ENCODE measurements around the gene CDKN2A. TPM values are rescaled to one million over a fixed set of nuclear protein-coding genes. Genes with fewer than 3 reads are reported as not detected.

The CDKN2A gene
- total and polyA plus RNA-seq, 4 donors, result 0.11 to 0.80 (median 0.40) TPM; not detected in 1

GRCh38 chr9:22008717-22009505 is 14.7 kb upstream of the CDKN2A start, which contains the start of gene CDKN2B:
TSS of gene CDKN2B (minus strand) at chr9:22009305. CDS start at chr9:22008953, 352 bp downstream.
- DNase-seq (ENCODE audit: low read depth in 4 of 6, low spot score in 6 of 6), result peak in 5 of 6 donors; percentile 50 to 94 (median 78)
- peaks cover 18% of the 10 kb centered on the region for H3K4me1 ChIP-seq (ENCODE audit: control insufficient read depth, insufficient read depth, low read length)
- no peaks in the 10 kb centered on the region for H3K9me3 ChIP-seq (ENCODE audit: control insufficient read depth, insufficient read depth, low read length)
- WGBS (ENCODE audit: insufficient coverage), result 0% methylated on average over 86 of the region's 86 CpGs
- H3K36me3 ChIP-seq (ENCODE audit: control insufficient read depth, insufficient read depth, low read length), result no peaks in the 10 kb centered on the region
- peak within 1 kb of the TSS; percentile 12 for H3K27ac ChIP-seq (ENCODE audit: low read depth, low read length)
- H3K4me3 ChIP-seq (ENCODE audit: low read depth, low read length), result peak within 1 kb of the TSS; percentile 66
- H3K27me3 ChIP-seq (ENCODE audit: control insufficient read depth, insufficient read depth, low read length), result peaks cover 84% of the 10 kb centered on the region

GRCh38 chr9:22008384-22008716 is 14.2 kb upstream of the CDKN2A start:
- peak in 1 of 6 donors; percentile 59 for DNase-seq (ENCODE audit: low read depth in 4 of 6, low spot score in 6 of 6)
- no peak overlapping the region for H3K4me3 ChIP-seq (ENCODE audit: low read depth, low read length)
- H3K36me3 ChIP-seq (ENCODE audit: control insufficient read depth, insufficient read depth, low read length), result no peaks in the 10 kb centered on the region
- no peaks in the 10 kb centered on the region for H3K9me3 ChIP-seq (ENCODE audit: control insufficient read depth, insufficient read depth, low read length)
- peaks cover 18% of the 10 kb centered on the region for H3K4me1 ChIP-seq (ENCODE audit: control insufficient read depth, insufficient read depth, low read length)
- 0% methylated on average over 7 of the region's 8 CpGs for WGBS (ENCODE audit: insufficient coverage)
- H3K27ac ChIP-seq (ENCODE audit: low read depth, low read length), result no peak overlapping the region
- peaks cover 89% of the 10 kb centered on the region for H3K27me3 ChIP-seq (ENCODE audit: control insufficient read depth, insufficient read depth, low read length)

GRCh38 chr9:22005702-22006606 is 11.8 kb upstream of the CDKN2A start:
- no peak for DNase-seq (ENCODE audit: low read depth in 4 of 6, low spot score in 6 of 6)
- Histone ChIP-seq H3K9me3 (ENCODE audit: control insufficient read depth, insufficient read depth, low read length) (no peaks in the 10 kb centered on the region), H3K4me1 (ENCODE audit: control insufficient read depth, insufficient read depth, low read length) (peaks cover 18% of the 10 kb centered on the region), H3K27me3 (ENCODE audit: control insufficient read depth, insufficient read depth, low read length) (peaks cover 91% of the 10 kb centered on the region), H3K4me3 (ENCODE audit: low read depth, low read length) (no peak overlapping the region), H3K27ac (ENCODE audit: low read depth, low read length) (no peak overlapping the region), H3K36me3 (ENCODE audit: control insufficient read depth, insufficient read depth, low read length) (no peaks in the 10 kb centered on the region)
- WGBS (ENCODE audit: insufficient coverage), result 3% methylated on average over 40 of the region's 44 CpGs

GRCh38 chr9:22005021-22005701 is 11.0 kb upstream of the CDKN2A start:
- Histone ChIP-seq H3K9me3 (ENCODE audit: control insufficient read depth, insufficient read depth, low read length) (no peaks in the 10 kb centered on the region), H3K27me3 (ENCODE audit: control insufficient read depth, insufficient read depth, low read length) (peaks cover 90% of the 10 kb centered on the region), H3K27ac (ENCODE audit: low read depth, low read length) (no peak overlapping the region), H3K4me3 (ENCODE audit: low read depth, low read length) (no peak overlapping the region), H3K36me3 (ENCODE audit: control insufficient read depth, insufficient read depth, low read length) (no peaks in the 10 kb centered on the region), H3K4me1 (ENCODE audit: control insufficient read depth, insufficient read depth, low read length) (peaks cover 18% of the 10 kb centered on the region)
- peak in 1 of 6 donors; percentile 53 for DNase-seq (ENCODE audit: low read depth in 4 of 6, low spot score in 6 of 6)
- WGBS (ENCODE audit: insufficient coverage), result 8% methylated on average over 22 of the region's 25 CpGs

- no peak overlapping the region for H3K4me3 ChIP-seq (ENCODE audit: low read depth, low read length)
- peaks cover 75% of the 10 kb centered on the region for H3K27me3 ChIP-seq (ENCODE audit: control insufficient read depth, insufficient read depth, low read length)
- no peak overlapping the region for H3K27ac ChIP-seq (ENCODE audit: low read depth, low read length)
- H3K9me3 ChIP-seq (ENCODE audit: control insufficient read depth, insufficient read depth, low read length), result no peaks in the 10 kb centered on the region
- peaks cover 7% of the 10 kb centered on the region for H3K4me1 ChIP-seq (ENCODE audit: control insufficient read depth, insufficient read depth, low read length)
- DNase-seq (ENCODE audit: low read depth in 4 of 6, low spot score in 6 of 6), result no peak
- WGBS (ENCODE audit: insufficient coverage), result no CpG with 5 or more reads among the region's 1 CpG
- H3K36me3 ChIP-seq (ENCODE audit: control insufficient read depth, insufficient read depth, low read length), result no peaks in the 10 kb centered on the region
Observed at GRCh38 chr9:22002038-22002437, 7.8 kb upstream of the CDKN2A start.

- H3K9me3 ChIP-seq (ENCODE audit: control insufficient read depth, insufficient read depth, low read length), result peaks cover 1% of the 10 kb centered on the region
- peaks cover 79% of the 10 kb centered on the region for H3K27me3 ChIP-seq (ENCODE audit: control insufficient read depth, insufficient read depth, low read length)
- DNase-seq (ENCODE audit: low read depth in 4 of 6, low spot score in 6 of 6), result no peak
- peaks cover 26% of the 10 kb centered on the region for H3K4me1 ChIP-seq (ENCODE audit: control insufficient read depth, insufficient read depth, low read length)
- no peak overlapping the region for H3K27ac ChIP-seq (ENCODE audit: low read depth, low read length)
- H3K4me3 ChIP-seq (ENCODE audit: low read depth, low read length), result no peak overlapping the region
- H3K36me3 ChIP-seq (ENCODE audit: control insufficient read depth, insufficient read depth, low read length), result no peaks in the 10 kb centered on the region
- no CpG with 5 or more reads among the region's 2 CpGs for WGBS (ENCODE audit: insufficient coverage)
Observed at GRCh38 chr9:21998026-21998425, 3.8 kb upstream of the CDKN2A start.

GRCh38 chr9:21997480-21997879 is 3.3 kb upstream of the CDKN2A start:
- no peak for DNase-seq (ENCODE audit: low read depth in 4 of 6, low spot score in 6 of 6)
- Histone ChIP-seq H3K9me3 (ENCODE audit: control insufficient read depth, insufficient read depth, low read length) (peaks cover 1% of the 10 kb centered on the region), H3K27ac (ENCODE audit: low read depth, low read length) (no peak overlapping the region), H3K4me3 (ENCODE audit: low read depth, low read length) (no peak overlapping the region), H3K4me1 (ENCODE audit: control insufficient read depth, insufficient read depth, low read length) (peaks cover 26% of the 10 kb centered on the region), H3K27me3 (ENCODE audit: control insufficient read depth, insufficient read depth, low read length) (peaks cover 78% of the 10 kb centered on the region), H3K36me3 (ENCODE audit: control insufficient read depth, insufficient read depth, low read length) (no peaks in the 10 kb centered on the region)
- no CpG with 5 or more reads among the region's 1 CpG for WGBS (ENCODE audit: insufficient coverage)

GRCh38 chr9:21996858-21997257 is 2.7 kb upstream of the CDKN2A start:
- no peak for DNase-seq (ENCODE audit: low read depth in 4 of 6, low spot score in 6 of 6)
- peaks cover 1% of the 10 kb centered on the region for H3K9me3 ChIP-seq (ENCODE audit: control insufficient read depth, insufficient read depth, low read length)
- no peak overlapping the region for H3K4me3 ChIP-seq (ENCODE audit: low read depth, low read length)
- H3K27me3 ChIP-seq (ENCODE audit: control insufficient read depth, insufficient read depth, low read length), result peaks cover 75% of the 10 kb centered on the region
- no peaks in the 10 kb centered on the region for H3K36me3 ChIP-seq (ENCODE audit: control insufficient read depth, insufficient read depth, low read length)
- H3K27ac ChIP-seq (ENCODE audit: low read depth, low read length), result no peak overlapping the region
- WGBS (ENCODE audit: insufficient coverage), result no CpG with 5 or more reads among the region's 5 CpGs
- H3K4me1 ChIP-seq (ENCODE audit: control insufficient read depth, insufficient read depth, low read length), result peaks cover 26% of the 10 kb centered on the region

GRCh38 chr9:21996438-21996837 is 2.2 kb upstream of the CDKN2A start:
- H3K27me3 ChIP-seq (ENCODE audit: control insufficient read depth, insufficient read depth, low read length), result peaks cover 74% of the 10 kb centered on the region
- peaks cover 1% of the 10 kb centered on the region for H3K9me3 ChIP-seq (ENCODE audit: control insufficient read depth, insufficient read depth, low read length)
- no peak for DNase-seq (ENCODE audit: low read depth in 4 of 6, low spot score in 6 of 6)
- WGBS (ENCODE audit: insufficient coverage), result 31% methylated on average over 4 of the region's 9 CpGs
- H3K27ac ChIP-seq (ENCODE audit: low read depth, low read length), result no peak overlapping the region
- H3K36me3 ChIP-seq (ENCODE audit: control insufficient read depth, insufficient read depth, low read length), result no peaks in the 10 kb centered on the region
- peaks cover 26% of the 10 kb centered on the region for H3K4me1 ChIP-seq (ENCODE audit: control insufficient read depth, insufficient read depth, low read length)
- H3K4me3 ChIP-seq (ENCODE audit: low read depth, low read length), result no peak overlapping the region

All from spinal cord (tissue), 10 donors.